ENCODE data around the gene DBN1. TPM values are rescaled to one million over a fixed set of nuclear protein-coding genes. Genes with fewer than 3 reads are reported as not detected.

Gene DBN1
- total and polyA plus RNA-seq, 2 of the 8 experiments (the other 6 are each of a cell fraction or from before 2014, with no cell fraction given) = 168 to 333 TPM

DNA sequence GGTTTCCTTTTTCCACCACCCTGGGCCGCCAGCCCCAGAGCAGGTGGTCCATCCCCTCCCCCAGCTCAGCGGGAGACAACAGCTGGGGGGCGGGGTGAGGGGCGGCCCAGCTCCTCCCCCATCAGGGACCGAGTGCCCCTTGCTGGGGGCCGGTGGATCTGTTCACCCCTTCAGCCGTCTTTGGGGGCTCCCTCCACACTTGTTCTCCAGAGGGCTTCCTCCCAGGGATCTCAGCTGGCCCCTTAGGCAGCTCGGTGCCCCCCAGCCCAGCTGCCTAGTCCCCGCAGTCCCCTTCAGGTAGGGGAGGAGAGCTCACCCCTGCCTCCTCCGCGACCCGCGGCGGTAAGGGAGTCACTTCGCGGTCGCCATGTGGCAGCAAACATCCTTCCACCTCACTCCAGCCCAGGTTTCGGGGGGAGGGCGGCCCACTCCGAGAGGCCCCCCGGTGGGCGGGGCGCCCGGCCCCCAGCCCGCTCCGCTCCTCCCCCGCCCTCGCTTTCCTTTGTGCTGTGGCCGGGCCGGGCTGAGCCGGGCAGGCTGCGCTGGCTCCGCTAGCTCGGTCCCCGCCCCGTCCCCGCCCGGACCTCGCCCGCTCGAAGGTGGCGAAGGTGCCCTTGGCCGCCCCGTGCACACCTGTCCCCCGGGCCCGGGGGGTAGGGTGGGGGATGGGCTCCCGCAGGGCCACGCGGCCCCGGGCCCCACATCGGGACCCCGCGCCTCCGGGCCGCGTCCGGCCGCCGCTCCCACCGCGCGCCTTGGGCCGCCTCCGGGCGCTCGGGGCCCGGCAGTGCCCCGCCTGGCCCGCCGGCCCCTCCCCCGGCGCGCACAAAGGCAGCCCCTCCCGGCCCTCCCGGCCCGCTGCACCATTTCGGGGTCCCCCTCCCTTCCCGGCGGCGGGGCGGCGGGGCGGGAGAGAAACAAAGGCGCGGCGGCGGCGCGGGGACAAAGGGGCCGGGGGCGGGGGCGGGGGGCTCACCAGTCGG, 683 bp downstream of the DBN1 start (continued):
- TF ChIP-seq FOSL1 (IDR thresholded peaks at IDR 0.05; ENCODE audit: insufficient read depth, low read depth, low read length) = no peak
- TF ChIP-seq, protein P1, sequence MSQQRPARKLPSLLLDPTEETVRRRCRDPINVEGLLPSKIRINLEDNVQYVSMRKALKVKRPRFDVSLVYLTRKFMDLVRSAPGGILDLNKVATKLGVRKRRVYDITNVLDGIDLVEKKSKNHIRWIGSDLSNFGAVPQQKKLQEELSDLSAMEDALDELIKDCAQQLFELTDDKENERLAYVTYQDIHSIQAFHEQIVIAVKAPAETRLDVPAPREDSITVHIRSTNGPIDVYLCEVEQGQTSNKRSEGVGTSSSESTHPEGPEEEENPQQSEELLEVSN (IDR thresholded peaks at IDR 0.05) = no peak
- TF ChIP-seq, protein P2, sequence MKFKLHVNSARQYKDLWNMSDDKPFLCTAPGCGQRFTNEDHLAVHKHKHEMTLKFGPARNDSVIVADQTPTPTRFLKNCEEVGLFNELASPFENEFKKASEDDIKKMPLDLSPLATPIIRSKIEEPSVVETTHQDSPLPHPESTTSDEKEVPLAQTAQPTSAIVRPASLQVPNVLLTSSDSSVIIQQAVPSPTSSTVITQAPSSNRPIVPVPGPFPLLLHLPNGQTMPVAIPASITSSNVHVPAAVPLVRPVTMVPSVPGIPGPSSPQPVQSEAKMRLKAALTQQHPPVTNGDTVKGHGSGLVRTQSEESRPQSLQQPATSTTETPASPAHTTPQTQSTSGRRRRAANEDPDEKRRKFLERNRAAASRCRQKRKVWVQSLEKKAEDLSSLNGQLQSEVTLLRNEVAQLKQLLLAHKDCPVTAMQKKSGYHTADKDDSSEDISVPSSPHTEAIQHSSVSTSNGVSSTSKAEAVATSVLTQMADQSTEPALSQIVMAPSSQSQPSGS (IDR thresholded peaks at IDR 0.05; ENCODE audit: low read length) = no peak
- TF ChIP-seq HDAC2 (IDR thresholded peaks at IDR 0.05; ENCODE audit: borderline replicate concordance in 1 of 2, low read depth in 2 of 2, low read length in 2 of 2) = peak in 1 of 2 experiments; percentile 31; a peak in 1 of 4 replicates
- TF ChIP-seq, protein P3, sequence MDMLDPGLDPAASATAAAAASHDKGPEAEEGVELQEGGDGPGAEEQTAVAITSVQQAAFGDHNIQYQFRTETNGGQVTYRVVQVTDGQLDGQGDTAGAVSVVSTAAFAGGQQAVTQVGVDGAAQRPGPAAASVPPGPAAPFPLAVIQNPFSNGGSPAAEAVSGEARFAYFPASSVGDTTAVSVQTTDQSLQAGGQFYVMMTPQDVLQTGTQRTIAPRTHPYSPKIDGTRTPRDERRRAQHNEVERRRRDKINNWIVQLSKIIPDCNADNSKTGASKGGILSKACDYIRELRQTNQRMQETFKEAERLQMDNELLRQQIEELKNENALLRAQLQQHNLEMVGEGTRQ (IDR thresholded peaks at IDR 0.05; ENCODE audit: low read length) = no peak
- peak in 1 of 2 experiments; percentile 33; a peak in 1 of 3 replicates for TF ChIP-seq EP300 (IDR thresholded peaks at IDR 0.05; ENCODE audit: borderline replicate concordance in 1 of 2, low read depth in 2 of 2, low read length in 2 of 2)
- no peak for TF ChIP-seq CEBPB (IDR thresholded peaks at IDR 0.05; ENCODE audit: low read depth, low read length)
- peak; percentile 77 for TF ChIP-seq POLR2AphosphoS5 (IDR thresholded peaks at IDR 0.05; ENCODE audit: low read depth, low read length)
- TF ChIP-seq RBBP5 (IDR thresholded peaks at IDR 0.05; ENCODE audit: borderline replicate concordance, low read depth, low read length) = no peak
- TF ChIP-seq TAF1 (IDR thresholded peaks at IDR 0.05; ENCODE audit: low read depth, low read length) = no peak; the same call in none of the 2 replicates
- no peak for TF ChIP-seq BACH1 (IDR thresholded peaks at IDR 0.05; ENCODE audit: low read length)
- TF ChIP-seq BRCA1 (IDR thresholded peaks at IDR 0.05; ENCODE audit: low read depth, low read length) = no peak
- TF ChIP-seq, protein P4, sequence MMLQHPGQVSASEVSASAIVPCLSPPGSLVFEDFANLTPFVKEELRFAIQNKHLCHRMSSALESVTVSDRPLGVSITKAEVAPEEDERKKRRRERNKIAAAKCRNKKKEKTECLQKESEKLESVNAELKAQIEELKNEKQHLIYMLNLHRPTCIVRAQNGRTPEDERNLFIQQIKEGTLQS (IDR thresholded peaks at IDR 0.05; ENCODE audit: insufficient read depth, low read depth, low read length) = no peak
- no peak; the same call in 1 of the 2 replicates for TF ChIP-seq CHD2 (IDR thresholded peaks at IDR 0.05; ENCODE audit: low read length)
- TF ChIP-seq GABPA (IDR thresholded peaks at IDR 0.05; ENCODE audit: borderline replicate concordance, insufficient read depth, low read length) = no peak
- no peak for TF ChIP-seq CBX8 (IDR thresholded peaks at IDR 0.05; ENCODE audit: borderline replicate concordance, low read depth, low read length)
- TF ChIP-seq YY1 (IDR thresholded peaks at IDR 0.05; ENCODE audit: low read depth, low read length) = peak; percentile 25; the same call in 1 of the 2 replicates
- no peak for TF ChIP-seq CHD1 (IDR thresholded peaks at IDR 0.05; ENCODE audit: low read depth, low read length)
- no peak for TF ChIP-seq POU5F1 (IDR thresholded peaks at IDR 0.05; ENCODE audit: low read depth, low read length)
